H9 (cell line): ENCODE results near the gene VSIG8. TPM values are rescaled to one million over a fixed set of nuclear protein-coding genes. Genes with fewer than 3 reads are reported as not detected.

Source experiments
- DNase-seq: peaks from one replicate; pipeline ENCODE4 v3.0.0-alpha.2; 2017
- H2AFZ ChIP-seq: one replicate; pipeline ENCODE4 v1.6.1; 2013; ENCODE audit warnings: mild to moderate bottlenecking, low read length, control low read depth, moderate library complexity
- H2AK5ac ChIP-seq: 2 replicates; pipeline ENCODE4 v1.6.1; 2013; ENCODE audit warnings: low read length, control low read depth, mixed read lengths; ENCODE audit not compliant: insufficient read length
- H2BK120ac ChIP-seq: one replicate; pipeline ENCODE4 v1.6.1; 2013; ENCODE audit warnings: low read depth, mild to moderate bottlenecking, low read length, control low read depth, inconsistent platforms; ENCODE audit not compliant: poor library complexity, severe bottlenecking
- H2BK12ac ChIP-seq: 2 replicates; pipeline ENCODE4 v1.6.1; 2013; ENCODE audit warnings: low read length, control low read depth, mixed read lengths, low read depth; ENCODE audit not compliant: insufficient read length
- H2BK15ac ChIP-seq: 2 replicates; pipeline ENCODE4 v1.6.1; 2013; ENCODE audit warnings: low read depth, low read length, control low read depth
- H2BK20ac ChIP-seq: one replicate; pipeline ENCODE4 v1.6.1; 2013; ENCODE audit warnings: low read depth, mild to moderate bottlenecking, low read length, control low read depth, inconsistent platforms; ENCODE audit not compliant: poor library complexity, severe bottlenecking
- H2BK5ac ChIP-seq: 2 replicates; pipeline ENCODE4 v1.6.1; 2013; ENCODE audit warnings: low read length, control low read depth, mixed read lengths; ENCODE audit not compliant: insufficient read length
- H3K14ac ChIP-seq: 2 replicates; pipeline ENCODE4 v1.6.1; 2013; ENCODE audit warnings: low read length, control low read depth; ENCODE audit not compliant: insufficient read depth
- H3K18ac ChIP-seq: 2 replicates; pipeline ENCODE4 v1.6.1; 2013; ENCODE audit warnings: low read depth, mild to moderate bottlenecking, mixed read lengths, low read length, control low read depth; ENCODE audit not compliant: insufficient read length
- H3K23ac ChIP-seq: 2 replicates; pipeline ENCODE4 v1.6.1; 2013; ENCODE audit warnings: low read length, control low read depth, mixed read lengths, low read depth; ENCODE audit not compliant: insufficient read length
- H3K23me2 ChIP-seq: 2 replicates; pipeline ENCODE4 v1.6.1; 2013; ENCODE audit warnings: low read depth, mild to moderate bottlenecking, mixed read lengths, low read length, control low read depth; ENCODE audit not compliant: insufficient read length, poor library complexity, severe bottlenecking
- H3K27ac ChIP-seq: 2 replicates; pipeline ENCODE4 v1.5.1; 2013; ENCODE audit warnings: low read length, control low read depth, mixed read lengths, low read depth; ENCODE audit not compliant: insufficient read length
- H3K27me3 ChIP-seq: 2 replicates; pipeline ENCODE4 v1.6.1; 2013; ENCODE audit warnings: low read length, control low read depth, inconsistent platforms; ENCODE audit not compliant: insufficient read depth
- H3K4ac ChIP-seq: 2 replicates; pipeline ENCODE4 v1.6.1; 2013; ENCODE audit warnings: low read depth, mild to moderate bottlenecking, control low read depth, inconsistent platforms, low read length, moderate library complexity
- H3K4me1 ChIP-seq: 2 replicates; pipeline ENCODE4 v1.6.1; 2013; ENCODE audit warnings: low read length, control low read depth, inconsistent platforms; ENCODE audit not compliant: insufficient read depth
- H3K4me2 ChIP-seq: 2 replicates; pipeline ENCODE4 v1.6.1; 2013; ENCODE audit warnings: low read length, control low read depth, mixed read lengths; ENCODE audit not compliant: insufficient read length, insufficient read depth
- H3K56ac ChIP-seq: 2 replicates; pipeline ENCODE4 v1.6.1; 2013; ENCODE audit warnings: low read depth, mild to moderate bottlenecking, mixed read lengths, low read length, control low read depth; ENCODE audit not compliant: insufficient read length
- H3K79me1 ChIP-seq: 2 replicates; pipeline ENCODE4 v1.6.1; 2013; ENCODE audit warnings: low read depth, mild to moderate bottlenecking, moderate library complexity, low read length, control low read depth, inconsistent platforms; ENCODE audit not compliant: insufficient read depth, poor library complexity, severe bottlenecking
- H3K79me2 ChIP-seq: 2 replicates; pipeline ENCODE4 v1.6.1; 2013; ENCODE audit warnings: low read length, control low read depth, inconsistent platforms; ENCODE audit not compliant: insufficient read depth
- H3K9ac ChIP-seq: 2 replicates; pipeline ENCODE4 v1.6.1; 2013; ENCODE audit warnings: low read length, control low read depth, mixed read lengths; ENCODE audit not compliant: insufficient read length; ENCODE audit errors: extremely low read depth
- H3K9me3 ChIP-seq: one replicate; pipeline ENCODE4 v1.6.1; 2013; ENCODE audit warnings: low read depth, low read length, inconsistent platforms; ENCODE audit not compliant: control insufficient read depth
- H3T11ph ChIP-seq: one replicate; pipeline ENCODE4 v1.6.1; 2013; ENCODE audit warnings: mild to moderate bottlenecking, low read length, control low read depth, inconsistent platforms
- H4K20me1 ChIP-seq: one replicate; pipeline ENCODE4 v1.6.1; 2013; ENCODE audit not compliant: control insufficient read depth, insufficient read length, insufficient read depth
- H4K5ac ChIP-seq: 2 replicates; pipeline ENCODE4 v1.6.1; 2013; ENCODE audit warnings: low read depth, mild to moderate bottlenecking, mixed read lengths, low read length, control low read depth; ENCODE audit not compliant: insufficient read length
- H4K8ac ChIP-seq: replicated peaks from 2 replicates; pipeline ENCODE4 v1.6.1; 2013; ENCODE audit warnings: low read length, control low read depth, mixed read lengths, low read depth; ENCODE audit not compliant: insufficient read length
- H4K91ac ChIP-seq: 2 replicates; pipeline ENCODE4 v1.6.1; 2013; ENCODE audit warnings: low read depth, mild to moderate bottlenecking, moderate library complexity, mixed read lengths, low read length, control low read depth; ENCODE audit not compliant: insufficient read length
- H3K27ac Mint-ChIP-seq, 3 experiments: 2 replicates in 2 of 3; 3 replicates in 1 of 3; pipeline ENCODE4 v1.8.0; 2020 to 2021; ENCODE audit warnings: mixed read lengths in 3 of 3, mild to moderate bottlenecking in 1 of 3, moderate library complexity in 1 of 3
- H3K27me3 Mint-ChIP-seq: 2 replicates; pipeline ENCODE4 v1.8.0; 2021; ENCODE audit warnings: low read depth, mild to moderate bottlenecking, moderate library complexity, mixed read lengths
- H3K36me3 Mint-ChIP-seq, 3 experiments: 2 replicates in 2 of 3; 3 replicates in 1 of 3; pipeline ENCODE4 v1.8.0; 2020 to 2021; ENCODE audit warnings: low read depth in 3 of 3, mixed read lengths in 3 of 3; ENCODE audit not compliant: insufficient read depth in 1 of 3
- H3K4me1 Mint-ChIP-seq, 2 experiments: 2 replicates each; pipeline ENCODE4 v1.8.0; 2020; ENCODE audit warnings: mixed read lengths in 2 of 2
- H3K4me3 Mint-ChIP-seq, 2 experiments: 2 replicates in 1 of 2; 3 replicates in 1 of 2; pipeline ENCODE4 v1.8.0; 2020 to 2021; ENCODE audit warnings: mild to moderate bottlenecking in 2 of 2, mixed read lengths in 2 of 2, moderate library complexity in 1 of 2
- H3K9me3 Mint-ChIP-seq, 2 experiments: 2 replicates in 1 of 2; 3 replicates in 1 of 2; pipeline ENCODE4 v1.8.0; 2020; ENCODE audit warnings: mild to moderate bottlenecking in 2 of 2, mixed read lengths in 2 of 2, moderate library complexity in 1 of 2
- WGBS: extraction: QIAGEN DNeasy Blood & Tissue Kit; methylation state at CpG from one replicate; pipeline ENCODE4 v1.1.7; 2013; ENCODE audit warnings: missing lambda C conversion rate, low lambda C conversion rate, mixed read lengths; ENCODE audit not compliant: insufficient read length; ENCODE audit errors: extremely low coverage; 5-methylcytosine and 5-hydroxymethylcytosine counted together
- total RNA-seq: library from RNA; stranded (reverse); gene quantifications from 2 replicates; pipeline ENCODE4 v1.2.1, GENCODE V29; 2021
- TF ChIP-seq, protein P1 (sequence below): fragments of 200-600 bp; sonication (generic); conservative IDR thresholded peaks from 3 replicates; pipeline ENCODE4 v1.8.0; 2021; ENCODE audit warnings: antibody characterized with exemption, mild to moderate bottlenecking

VSIG8 gene
- total RNA-seq, 1 experiment from 2014 or later = not detected

DNA sequence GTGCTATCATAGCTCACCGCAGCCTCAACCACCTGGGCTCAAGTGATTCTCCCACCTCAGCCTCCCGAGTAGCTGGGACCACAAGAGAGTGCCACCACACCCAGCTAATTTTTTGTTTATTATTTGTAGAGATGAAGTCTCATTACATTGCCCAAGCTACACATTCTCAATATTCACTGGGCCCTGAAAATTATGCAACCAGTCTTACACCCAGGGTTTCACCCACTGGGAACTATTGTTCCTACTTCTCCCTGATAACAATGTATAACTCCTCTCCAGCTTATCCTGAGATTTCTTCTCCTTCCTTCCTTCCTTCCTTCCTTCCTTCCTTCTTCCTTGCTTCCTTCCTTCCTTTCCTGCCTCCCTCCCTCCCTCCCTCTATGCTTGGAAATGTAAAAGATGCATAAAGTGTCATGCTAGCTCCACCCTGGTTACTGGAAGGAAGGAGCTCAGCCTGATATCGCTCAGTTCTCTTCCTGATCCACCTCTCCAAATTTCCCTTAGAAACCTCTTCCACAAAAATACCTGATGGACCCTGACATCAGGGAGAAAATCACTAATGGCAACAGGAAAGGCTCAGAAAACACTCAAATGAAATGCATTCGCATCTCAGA is 11.2 kb upstream of the VSIG8 start:
- H4K20me1 ChIP-seq = no peaks in the 10 kb centered on the region
- no peaks in the 10 kb centered on the region for H3K9me3 ChIP-seq
- H2BK15ac ChIP-seq = no peak overlapping the region
- H4K91ac ChIP-seq = no peak overlapping the region
- H3K56ac ChIP-seq = no peak overlapping the region
- H2AFZ ChIP-seq = no peak overlapping the region
- peaks cover 0 to 2% (median 0%) of the 10 kb centered on the region in 3 experiments; a peak in 2 of 7 replicates for H3K36me3 Mint-ChIP-seq
- peak overlapping the region in 1 of 3 experiments; percentile 71; a peak in 1 of 7 replicates for H3K27ac Mint-ChIP-seq
- H3K4me2 ChIP-seq = no peak overlapping the region
- no peak overlapping the region for H2BK12ac ChIP-seq
- H3K27me3 ChIP-seq = no peaks in the 10 kb centered on the region
- no peak overlapping the region for H3K18ac ChIP-seq
- no peak overlapping the region for H3K9ac ChIP-seq
- H3K4me3 Mint-ChIP-seq = no peak overlapping the region
- H3K79me2 ChIP-seq = no peaks in the 10 kb centered on the region
- WGBS = no CpG with 5 or more reads among the region's 4 CpGs
- H3K27ac ChIP-seq = no peak overlapping the region
- DNase-seq = no peak
- TF ChIP-seq, protein P1, sequence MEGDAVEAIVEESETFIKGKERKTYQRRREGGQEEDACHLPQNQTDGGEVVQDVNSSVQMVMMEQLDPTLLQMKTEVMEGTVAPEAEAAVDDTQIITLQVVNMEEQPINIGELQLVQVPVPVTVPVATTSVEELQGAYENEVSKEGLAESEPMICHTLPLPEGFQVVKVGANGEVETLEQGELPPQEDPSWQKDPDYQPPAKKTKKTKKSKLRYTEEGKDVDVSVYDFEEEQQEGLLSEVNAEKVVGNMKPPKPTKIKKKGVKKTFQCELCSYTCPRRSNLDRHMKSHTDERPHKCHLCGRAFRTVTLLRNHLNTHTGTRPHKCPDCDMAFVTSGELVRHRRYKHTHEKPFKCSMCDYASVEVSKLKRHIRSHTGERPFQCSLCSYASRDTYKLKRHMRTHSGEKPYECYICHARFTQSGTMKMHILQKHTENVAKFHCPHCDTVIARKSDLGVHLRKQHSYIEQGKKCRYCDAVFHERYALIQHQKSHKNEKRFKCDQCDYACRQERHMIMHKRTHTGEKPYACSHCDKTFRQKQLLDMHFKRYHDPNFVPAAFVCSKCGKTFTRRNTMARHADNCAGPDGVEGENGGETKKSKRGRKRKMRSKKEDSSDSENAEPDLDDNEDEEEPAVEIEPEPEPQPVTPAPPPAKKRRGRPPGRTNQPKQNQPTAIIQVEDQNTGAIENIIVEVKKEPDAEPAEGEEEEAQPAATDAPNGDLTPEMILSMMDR = no peak
- no peak overlapping the region for H2AK5ac ChIP-seq
- H3K14ac ChIP-seq = no peak overlapping the region
- peaks cover 18% of the 10 kb centered on the region for H3K27me3 Mint-ChIP-seq
- H3K4me1 ChIP-seq = no peaks in the 10 kb centered on the region
- H2BK120ac ChIP-seq = no peak overlapping the region
- H2BK20ac ChIP-seq = no peak overlapping the region
- H3K79me1 ChIP-seq = no peaks in the 10 kb centered on the region
- H4K8ac ChIP-seq = no peak overlapping the region
- no peak overlapping the region for H4K5ac ChIP-seq
- no peak overlapping the region for H3K4ac ChIP-seq
- no peak overlapping the region for H2BK5ac ChIP-seq
- no peaks in the 10 kb centered on the region for H3K23me2 ChIP-seq
- H3K4me1 Mint-ChIP-seq = peaks cover 4 to 10% of the 10 kb centered on the region in 2 experiments
- no peak overlapping the region for H3K23ac ChIP-seq
- no peaks in the 10 kb centered on the region for H3K9me3 Mint-ChIP-seq
- H3T11ph ChIP-seq = no peak overlapping the region
